HG03439 (cell line): ENCODE measurements around the gene INSM2.

Experiments
- ATAC-seq: cut with Tn5 transposase; IDR thresholded peaks from one replicate; pipeline ENCODE4 v1.9.1; 2021; ENCODE audit warnings: mild to moderate bottlenecking, moderate library complexity; ENCODE audit not compliant: unreplicated experiment

The INSM2 gene

GRCh38 chr14:35543006-35543405, 9.0 kb downstream of the INSM2 start:
- ATAC-seq: no peak

- no peak for ATAC-seq
These were observed 15.6 kb downstream of the INSM2 start for GRCh38 chr14:35549551-35549950.

GRCh38 chr14:35551081-35551480, 17.1 kb downstream of the INSM2 start:
- no peak for ATAC-seq

GRCh38 chr14:35553808-35554207, 19.8 kb downstream of the INSM2 start:
- no peak for ATAC-seq

- ATAC-seq: no peak
These were observed 22.6 kb downstream of the INSM2 start for GRCh38 chr14:35556548-35556947.

- no peak for ATAC-seq
These were observed 23.3 kb downstream of the INSM2 start for GRCh38 chr14:35557221-35557747.

GRCh38 chr14:35558680-35559079, 24.7 kb downstream of the INSM2 start:
- no peak for ATAC-seq

- ATAC-seq: no peak
These were observed 32.0 kb downstream of the INSM2 start for GRCh38 chr14:35565871-35566464.

GRCh38 chr14:35571598-35571997, 37.6 kb downstream of the INSM2 start:
- no peak for ATAC-seq

- ATAC-seq: no peak
These were observed 39.9 kb downstream of the INSM2 start for GRCh38 chr14:35573911-35574310.

GRCh38 chr14:35576260-35576659, 42.3 kb downstream of the INSM2 start:
- ATAC-seq: no peak

- ATAC-seq: no peak
These were observed 42.9 kb downstream of the INSM2 start for GRCh38 chr14:35576856-35577255.

GRCh38 chr14:35578135-35578534, 44.2 kb downstream of the INSM2 start:
- ATAC-seq: no peak

GRCh38 chr14:35578639-35579038, 44.7 kb downstream of the INSM2 start:
- ATAC-seq: no peak
